Naive thymus-derived CD4-positive, alpha-beta T cell (primary cell): ENCODE measurements around the gene EFCAB9. TPM values are rescaled to one million over a fixed set of nuclear protein-coding genes. Genes with fewer than 3 reads are reported as not detected.

ENCODE experiments used
- ATAC-seq: fragments of 150-1000 bp; cut with Tn5 transposase; 2 replicates; pipeline ENCODE4 v1.10.0; 2021; ENCODE audit warnings: mild to moderate bottlenecking, moderate library complexity
- CTCF ChIA-PET: fragments of 350-600 bp; sonication (Branson Sonifier 250); formaldehyde crosslinking; loops from one replicate; lab custom pipeline; 2021; ENCODE audit warnings: antibody characterized with exemption; lab: Charles Lee
- POLR2A ChIA-PET: fragments of 350-600 bp; sonication (Branson Sonifier 250); formaldehyde crosslinking; loops from one replicate; lab custom pipeline; 2021; ENCODE audit warnings: antibody characterized with exemption, inconsistent platforms; lab: Charles Lee
- DNase-seq, 9 donors: peaks; one replicate each; pipeline versions ENCODE4 v3.0.0 to v3.0.0-alpha.2; 2020 to 2022; ENCODE audit warnings: mixed read lengths in 1 of 9
- H3K27ac ChIP-seq: one replicate; pipeline ENCODE4 v1.7.0; 2013; ENCODE audit warnings: mild to moderate bottlenecking, low read depth, low read length, moderate library complexity
- H3K27me3 ChIP-seq, 2 donors: one replicate each; pipeline ENCODE4 v1.7.0; 2013; ENCODE audit warnings: low read length in 2 of 2, mild to moderate bottlenecking in 2 of 2, moderate library complexity in 2 of 2; ENCODE audit not compliant: control insufficient read depth in 2 of 2, insufficient read depth in 2 of 2
- H3K36me3 ChIP-seq, 3 experiments: 1 replicate in 2 of 3; 2 replicates in 1 of 3; pipeline ENCODE4 v1.7.0; 2013; ENCODE audit warnings: low read length in 3 of 3, mild to moderate bottlenecking in 3 of 3, moderate library complexity in 1 of 3; ENCODE audit not compliant: insufficient read depth in 3 of 3, control insufficient read depth in 2 of 3
- H3K4me1 ChIP-seq, 2 donors: one replicate each; pipeline ENCODE4 v1.7.0; 2013; ENCODE audit warnings: low read length in 2 of 2, mild to moderate bottlenecking in 2 of 2, moderate library complexity in 1 of 2; ENCODE audit not compliant: control insufficient read depth in 2 of 2, insufficient read depth in 2 of 2
- H3K4me3 ChIP-seq: 2 replicates; pipeline ENCODE4 v1.7.0; 2013; ENCODE audit warnings: mild to moderate bottlenecking, low read length
- H3K9me3 ChIP-seq, 3 experiments: 1 replicate in 2 of 3; 2 replicates in 1 of 3; pipeline ENCODE4 v1.7.0; 2013; ENCODE audit warnings: low read length in 3 of 3; ENCODE audit not compliant: control insufficient read depth in 2 of 3
- H3K27ac Mint-ChIP-seq, 9 donors: one replicate each; pipeline ENCODE4 v1.8.0; 2020 to 2022; ENCODE audit warnings: mixed read lengths in 9 of 9, mild to moderate bottlenecking in 8 of 9, moderate library complexity in 5 of 9, inconsistent platforms in 2 of 9
- H3K27me3 Mint-ChIP-seq, 5 donors: one replicate each; pipeline ENCODE4 v1.8.0; 2021 to 2022; ENCODE audit warnings: mixed read lengths in 5 of 5, mild to moderate bottlenecking in 1 of 5
- H3K36me3 Mint-ChIP-seq, 5 donors: one replicate each; pipeline ENCODE4 v1.8.0; 2020 to 2022; ENCODE audit warnings: mixed read lengths in 5 of 5, mild to moderate bottlenecking in 3 of 5, inconsistent platforms in 1 of 5
- H3K4me1 Mint-ChIP-seq, 7 donors: one replicate each; pipeline ENCODE4 v1.8.0; 2020 to 2022; ENCODE audit warnings: mixed read lengths in 7 of 7, mild to moderate bottlenecking in 3 of 7, inconsistent platforms in 1 of 7
- H3K4me3 Mint-ChIP-seq, 10 donors: one replicate each; pipeline ENCODE4 v1.8.0; 2020 to 2022; ENCODE audit warnings: mild to moderate bottlenecking in 10 of 10, mixed read lengths in 10 of 10, moderate library complexity in 6 of 10, inconsistent platforms in 2 of 10
- H3K9me3 Mint-ChIP-seq, 11 donors: one replicate each; pipeline ENCODE4 v1.8.0; 2020 to 2022; ENCODE audit warnings: mixed read lengths in 11 of 11, mild to moderate bottlenecking in 4 of 11, inconsistent platforms in 1 of 11, moderate library complexity in 1 of 11
- intact Hi-C, 2 donors: fragments of 100-400 bp; cut with micrococcal nuclease; formaldehyde crosslinking; loops; one replicate each; pipeline ENCODE4 v1.15.1; 2023
- polyA plus RNA-seq, 2 donors: library from polyadenylated mRNA; unstranded; fragments of 300-500 nt; fragmentation: Illumina TruSeq; gene quantifications; one replicate each; pipeline ENCODE4 v1.2.3, GENCODE V29; 2021
- total RNA-seq, 6 experiments: library from RNA in 5 of 6; stranded (reverse) in 5 of 6; gene quantifications; 1 replicate in 5 of 6; 2 replicates in 1 of 6; pipeline ENCODE4 v1.2.3 and lab custom pipeline; 2021 to 2026

EFCAB9 gene
- total RNA-seq (not detected), polyA plus RNA-seq (not detected), total RNA-seq (lab: John Stamatoyannopoulos, UW) (not detected)

- peaks cover 0 to 25% (median 1%) of the 10 kb centered on the region in 5 donors for H3K27me3 Mint-ChIP-seq
- POLR2A ChIA-PET: interaction anchor here (0.7 kb wide), 1 partner anchor 127 kb away, joined by 3 read pairs; no protein-coding TSS in a partner anchor
- no peaks in the 10 kb centered on the region for H3K4me1 ChIP-seq
Measured at GRCh38 chr5:172193872-172194271, at the start of gene EFCAB9. Gene EFCAB9, plus strand, starts transcription at chr5:172194172. Its CDS starts 1 bp downstream, at chr5:172194173.

GRCh38 chr5:172144291-172144815 lies 49.6 kb upstream of the EFCAB9 start:
- peaks cover 4 to 52% (median 11%) of the 10 kb centered on the region in 3 experiments for H3K36me3 ChIP-seq
- no peak overlapping the region for H3K4me3 ChIP-seq
- peaks cover 0 to 19% (median 9%) of the 10 kb centered on the region in 5 donors for H3K36me3 Mint-ChIP-seq
- H3K27me3 Mint-ChIP-seq: no peaks in the 10 kb centered on the region
- no peaks in the 10 kb centered on the region for H3K9me3 ChIP-seq
- intact Hi-C loops: no loop called here
- ATAC-seq: no peak
- H3K4me1 Mint-ChIP-seq: peaks cover 53 to 94% (median 78%) of the 10 kb centered on the region in 7 donors
- H3K27ac ChIP-seq: peak overlapping the region; percentile 33
- no peaks in the 10 kb centered on the region for H3K27me3 ChIP-seq
- POLR2A ChIA-PET: interaction anchor here (0.8 to 1.0 kb wide), 2 partner anchors 23 to 31 kb away, joined by 4 read pairs; no protein-coding TSS in a partner anchor
- DNase-seq: no peak
- peaks cover 41 to 87% of the 10 kb centered on the region in 2 donors for H3K4me1 ChIP-seq
- CTCF ChIA-PET: interaction anchor here (1.1 kb wide), 1 partner anchor 16 kb away, joined by 3 read pairs; no protein-coding TSS in a partner anchor
- no peaks in the 10 kb centered on the region for H3K9me3 Mint-ChIP-seq
- peak overlapping the region; percentile 9 to 89 (median 77) for H3K27ac Mint-ChIP-seq
- H3K4me3 Mint-ChIP-seq: peak overlapping the region in 6 of 10 donors; percentile 23 to 54 (median 30)

More at GRCh38 chr5:172193872-172194271, at the start of gene EFCAB9:
- H3K9me3 Mint-ChIP-seq: peaks cover 0 to 5% (median 0%) of the 10 kb centered on the region in 11 donors
- H3K27ac Mint-ChIP-seq: no peak within 1 kb of the TSS
- H3K4me3 Mint-ChIP-seq: no peak within 1 kb of the TSS
- ATAC-seq (no peak), DNase-seq (no peak)
- intact Hi-C loops: no loop called here
- H3K4me3 ChIP-seq: no peak within 1 kb of the TSS
- H3K9me3 ChIP-seq: no peaks in the 10 kb centered on the region
- CTCF ChIA-PET: interaction anchor here (0.8 kb wide), 1 partner anchor 88 kb away, joined by 3 read pairs; no protein-coding TSS in a partner anchor
- no peak within 1 kb of the TSS for H3K27ac ChIP-seq
- H3K4me1 Mint-ChIP-seq: peaks cover 0 to 9% (median 0%) of the 10 kb centered on the region in 7 donors
- no peaks in the 10 kb centered on the region for H3K36me3 Mint-ChIP-seq
- no peaks in the 10 kb centered on the region for H3K27me3 ChIP-seq
- no peaks in the 10 kb centered on the region for H3K36me3 ChIP-seq

- ATAC-seq: no peak
- H3K4me1 ChIP-seq: peaks cover 45 to 84% of the 10 kb centered on the region in 2 donors
Measured at GRCh38 chr5:172144931-172145869, 48.8 kb upstream of the EFCAB9 start.

GRCh38 chr5:172145870-172146747 lies 47.9 kb upstream of the EFCAB9 start:
- Histone ChIP-seq H3K27ac (peak overlapping the region; percentile 37), H3K9me3 (no peaks in the 10 kb centered on the region), H3K4me1 (peaks cover 54 to 88% of the 10 kb centered on the region in 2 donors), H3K4me3 (no peak overlapping the region), H3K27me3 (no peaks in the 10 kb centered on the region), H3K36me3 (peaks cover 4 to 51% (median 11%) of the 10 kb centered on the region in 3 experiments)
- no peaks in the 10 kb centered on the region for H3K9me3 Mint-ChIP-seq
- peaks cover 0 to 18% (median 7%) of the 10 kb centered on the region in 5 donors for H3K36me3 Mint-ChIP-seq
- intact Hi-C loops: no loop called here
- ATAC-seq (no peak), DNase-seq (no peak)
- H3K4me1 Mint-ChIP-seq: peaks cover 54 to 93% (median 74%) of the 10 kb centered on the region in 7 donors
- H3K27ac Mint-ChIP-seq: peak overlapping the region; percentile 51 to 88 (median 82)
- POLR2A ChIA-PET: interaction anchor here (0.9 to 1.0 kb wide), 3 partner anchors 34 to 626 kb away, joined by 3 to 5 read pairs (median 3); partner anchors contain the start of gene STK10
- H3K27me3 Mint-ChIP-seq: no peaks in the 10 kb centered on the region
- peak overlapping the region in 3 of 10 donors; percentile 13 to 40 (median 25) for H3K4me3 Mint-ChIP-seq
- CTCF ChIA-PET: interaction anchor here (0.6 to 1.0 kb wide), 2 partner anchors 18 to 35 kb away, joined by 3 to 4 read pairs; no protein-coding TSS in a partner anchor

More at GRCh38 chr5:172144931-172145869, 48.8 kb upstream of the EFCAB9 start:
- H3K9me3 ChIP-seq: no peaks in the 10 kb centered on the region
- H3K36me3 ChIP-seq: peaks cover 4 to 54% (median 11%) of the 10 kb centered on the region in 3 experiments
- no peaks in the 10 kb centered on the region for H3K27me3 ChIP-seq
- peaks cover 46 to 91% (median 72%) of the 10 kb centered on the region in 7 donors for H3K4me1 Mint-ChIP-seq
- H3K27ac ChIP-seq: peak overlapping the region; percentile 33
- CTCF ChIA-PET: interaction anchor here (0.7 to 1.1 kb wide), 2 partner anchors 11 to 17 kb away, joined by 3 read pairs; no protein-coding TSS in a partner anchor
- no peaks in the 10 kb centered on the region for H3K9me3 Mint-ChIP-seq
- peak overlapping the region in 4 of 10 donors; percentile 18 to 47 (median 40) for H3K4me3 Mint-ChIP-seq
- H3K27me3 Mint-ChIP-seq: no peaks in the 10 kb centered on the region
- DNase-seq: no peak
- peak overlapping the region in 8 of 9 donors; percentile 62 to 89 (median 83) for H3K27ac Mint-ChIP-seq
- H3K4me3 ChIP-seq: no peak overlapping the region
- POLR2A ChIA-PET: interaction anchor here (0.9 to 1.0 kb wide), 2 partner anchors 30 to 627 kb away, joined by 4 to 5 read pairs; no protein-coding TSS in a partner anchor
- peaks cover 0 to 16% (median 6%) of the 10 kb centered on the region in 5 donors for H3K36me3 Mint-ChIP-seq
- intact Hi-C loops: no loop called here

GRCh38 chr5:172146748-172147092 lies 47.3 kb upstream of the EFCAB9 start:
- no peaks in the 10 kb centered on the region for H3K9me3 Mint-ChIP-seq
- H3K36me3 Mint-ChIP-seq: peaks cover 1 to 21% (median 8%) of the 10 kb centered on the region in 5 donors
- H3K27me3 ChIP-seq: no peaks in the 10 kb centered on the region
- H3K27ac ChIP-seq: peak overlapping the region; percentile 37
- POLR2A ChIA-PET: interaction anchor here (1.0 kb wide), 2 partner anchors 33 to 42 kb away, joined by 3 read pairs; partner anchors contain the start of gene STK10
- H3K4me1 ChIP-seq: peaks cover 59 to 91% of the 10 kb centered on the region in 2 donors
- H3K4me3 Mint-ChIP-seq: peak overlapping the region in 3 of 10 donors; percentile 13 to 37 (median 23)
- H3K9me3 ChIP-seq: no peaks in the 10 kb centered on the region
- peaks cover 60 to 94% (median 77%) of the 10 kb centered on the region in 7 donors for H3K4me1 Mint-ChIP-seq
- peak overlapping the region in 8 of 9 donors; percentile 51 to 88 (median 86) for H3K27ac Mint-ChIP-seq
- peaks cover 4 to 53% (median 11%) of the 10 kb centered on the region in 3 experiments for H3K36me3 ChIP-seq
- H3K4me3 ChIP-seq: no peak overlapping the region
- intact Hi-C loops: no loop called here
- DNase-seq: no peak
- CTCF ChIA-PET: interaction anchor here (0.6 to 1.0 kb wide), 2 partner anchors 19 to 35 kb away, joined by 3 to 4 read pairs; no protein-coding TSS in a partner anchor
- no peaks in the 10 kb centered on the region for H3K27me3 Mint-ChIP-seq
- ATAC-seq: no peak
